ENCODE results near the gene EP400.

DNA sequence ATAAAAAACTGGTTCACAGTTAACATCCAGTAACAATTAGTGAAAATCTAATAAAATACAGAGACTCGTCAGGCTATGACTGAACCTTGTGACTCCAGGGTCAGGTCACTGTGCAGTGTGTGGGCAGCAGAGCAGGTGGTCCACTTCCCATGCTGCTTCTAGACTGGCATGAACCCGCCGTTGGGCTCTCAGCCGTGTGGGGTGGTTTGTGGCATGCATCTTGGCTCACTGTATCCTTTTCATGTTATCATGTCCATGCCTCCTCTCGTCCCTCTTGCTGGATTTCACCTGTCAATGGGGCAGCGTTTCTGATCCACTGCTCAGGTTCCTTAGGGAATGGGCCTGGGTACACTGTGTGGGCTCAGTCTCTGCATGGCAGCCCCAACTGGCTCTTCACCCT, 57.3 kb downstream of the EP400 start:
- TF ChIP-seq TAF1 (IDR thresholded peaks at IDR 0.05; ENCODE audit: low read depth, low read length) (no peak), POLR2AphosphoS5 (IDR thresholded peaks at IDR 0.05; ENCODE audit: low read depth, low read length) (no peak)

Data from GM12891 (cell line).